ENCODE data around the gene OR14J1.
"Not testable (repeated sequence)": the region's sequence is repeated elsewhere in the genome, so short reads cannot be mapped to it uniquely, and the experiment has no call there.

The OR14J1 gene, protein sequence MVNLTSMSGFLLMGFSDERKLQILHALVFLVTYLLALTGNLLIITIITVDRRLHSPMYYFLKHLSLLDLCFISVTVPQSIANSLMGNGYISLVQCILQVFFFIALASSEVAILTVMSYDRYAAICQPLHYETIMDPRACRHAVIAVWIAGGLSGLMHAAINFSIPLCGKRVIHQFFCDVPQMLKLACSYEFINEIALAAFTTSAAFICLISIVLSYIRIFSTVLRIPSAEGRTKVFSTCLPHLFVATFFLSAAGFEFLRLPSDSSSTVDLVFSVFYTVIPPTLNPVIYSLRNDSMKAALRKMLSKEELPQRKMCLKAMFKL

DNA sequence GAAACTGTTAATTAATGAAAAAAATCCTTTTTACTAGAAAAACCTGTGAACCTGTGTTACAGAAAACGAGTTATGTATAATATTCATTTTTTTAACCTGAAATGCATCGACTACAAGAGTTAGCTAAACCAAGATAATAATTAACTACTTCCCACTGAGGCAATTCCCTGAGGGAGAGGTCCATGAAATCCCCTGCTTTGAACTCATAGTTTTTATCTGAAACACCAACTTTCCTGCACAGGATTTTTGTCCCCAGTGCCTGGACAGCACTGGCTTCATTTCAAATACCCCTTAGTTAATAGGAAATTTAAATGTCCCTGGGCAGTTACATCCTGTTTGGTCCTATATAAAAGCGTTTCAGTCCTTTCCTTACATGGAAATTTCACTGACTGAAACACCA lies at the start of gene OR14J1:
OR14J1 (plus strand) TSS at position 386 of the 400 bp plus-strand sequence. CDS start 4,989 bp downstream, outside the sequence.
- in situ Hi-C loops (cut with MboI; ENCODE audit: low sequenced_read_pairs) = no loop called here

DNA sequence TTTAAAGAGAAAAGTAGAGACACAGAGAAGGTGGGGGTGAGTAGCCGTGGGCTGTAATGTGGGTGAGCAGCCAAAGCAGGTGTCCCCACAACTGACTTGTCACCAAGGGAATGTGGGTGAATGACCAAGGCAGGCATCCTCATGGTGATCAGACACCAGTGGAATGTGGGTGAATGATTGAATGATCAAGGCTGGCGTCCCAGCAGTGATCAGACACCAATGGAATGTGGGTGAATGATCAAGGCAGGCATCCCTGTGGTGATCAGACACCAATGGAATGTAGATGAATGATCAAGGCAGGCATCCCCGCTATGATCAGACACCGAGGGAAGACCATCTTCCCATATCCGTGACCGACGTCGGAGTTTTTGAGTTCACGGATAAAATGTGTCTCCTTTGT lies 49.8 kb upstream of the OR14J1 start:
- in situ Hi-C loops (cut with MboI; ENCODE audit: low sequenced_read_pairs) = no loop called here

DNA sequence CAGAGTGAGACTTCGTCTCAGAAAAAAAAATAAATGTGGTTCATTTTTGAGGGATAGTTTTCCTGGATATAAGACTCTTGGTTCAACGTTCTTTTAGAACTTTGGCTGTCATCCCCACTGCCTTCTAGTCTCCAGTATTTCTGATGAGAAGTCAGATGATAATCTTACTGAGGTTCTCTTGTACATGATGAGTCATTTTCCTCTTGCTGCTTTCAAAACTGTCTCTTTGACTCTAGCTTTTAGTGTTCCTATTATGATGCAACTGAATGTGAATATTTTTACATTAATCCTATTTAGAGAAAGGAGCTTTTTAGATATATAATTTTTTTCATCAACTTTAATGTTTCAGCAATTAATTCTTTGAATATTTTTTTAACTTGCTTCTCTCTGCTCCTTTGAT lies 46.0 kb upstream of the OR14J1 start:
- in situ Hi-C loops (cut with MboI; ENCODE audit: low sequenced_read_pairs) = no loop called here

DNA sequence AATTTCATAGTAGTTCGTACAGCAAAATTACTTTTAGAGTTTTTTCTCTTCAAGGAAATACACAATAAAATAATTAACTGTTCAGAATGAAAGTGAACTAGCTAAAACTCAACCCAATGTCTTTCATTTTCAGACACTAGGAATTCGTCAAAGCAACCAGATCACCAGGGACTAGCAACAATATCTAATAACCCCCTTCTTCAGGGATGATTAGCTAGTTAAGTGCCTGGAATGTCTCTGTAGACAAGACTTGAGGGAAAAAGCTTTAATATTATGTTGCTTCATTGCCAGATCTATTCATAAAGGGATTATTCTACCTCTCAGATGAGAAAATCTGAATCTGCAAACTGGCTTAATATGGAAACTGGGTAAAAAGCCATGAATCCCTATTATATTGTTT lies 41.8 kb upstream of the OR14J1 start:
- in situ Hi-C loops (cut with MboI; ENCODE audit: low sequenced_read_pairs) = no loop called here

DNA sequence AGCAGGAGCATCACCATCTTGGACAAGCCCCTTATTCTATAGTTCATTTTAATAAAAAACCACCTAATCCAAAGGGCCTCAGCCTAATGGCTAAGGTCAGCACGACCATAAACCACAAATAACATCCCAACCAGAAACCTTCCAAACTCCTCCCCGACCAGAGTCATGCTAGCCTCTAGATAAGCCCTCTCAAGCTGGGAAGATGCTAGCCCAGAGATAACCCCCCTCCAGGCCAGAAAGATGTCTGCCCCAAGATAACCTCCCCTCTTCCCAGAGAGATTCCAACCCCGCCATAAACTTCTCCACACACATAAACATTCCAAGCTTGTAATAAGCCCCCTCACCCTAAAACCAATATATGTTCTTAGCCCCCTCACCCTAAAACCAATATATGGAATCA lies 38.5 kb upstream of the OR14J1 start:
- in situ Hi-C loops (cut with MboI; ENCODE audit: low sequenced_read_pairs) = no loop called here

DNA sequence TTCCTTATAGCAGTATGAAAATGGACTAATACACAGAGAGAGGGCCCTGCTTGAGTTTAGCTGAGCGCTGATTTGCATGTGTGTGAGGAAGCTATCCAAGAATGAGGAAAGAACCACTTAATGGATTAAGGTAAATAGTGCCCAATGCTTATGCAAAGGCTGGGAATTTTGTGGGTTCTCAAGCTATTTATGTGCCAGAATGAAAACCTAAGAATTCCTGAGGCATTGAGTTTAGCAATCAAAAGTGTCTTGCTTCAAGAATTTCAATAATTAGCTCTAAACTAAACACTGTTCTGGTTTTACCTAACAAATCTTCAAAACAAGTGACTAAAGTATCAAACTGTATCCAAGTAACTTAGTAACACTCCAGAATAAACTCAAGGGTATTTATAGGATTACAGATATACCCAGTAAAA lies 7.0 kb upstream of the OR14J1 start:
- in situ Hi-C loops (cut with MboI; ENCODE audit: low sequenced_read_pairs) = no loop called here

DNA sequence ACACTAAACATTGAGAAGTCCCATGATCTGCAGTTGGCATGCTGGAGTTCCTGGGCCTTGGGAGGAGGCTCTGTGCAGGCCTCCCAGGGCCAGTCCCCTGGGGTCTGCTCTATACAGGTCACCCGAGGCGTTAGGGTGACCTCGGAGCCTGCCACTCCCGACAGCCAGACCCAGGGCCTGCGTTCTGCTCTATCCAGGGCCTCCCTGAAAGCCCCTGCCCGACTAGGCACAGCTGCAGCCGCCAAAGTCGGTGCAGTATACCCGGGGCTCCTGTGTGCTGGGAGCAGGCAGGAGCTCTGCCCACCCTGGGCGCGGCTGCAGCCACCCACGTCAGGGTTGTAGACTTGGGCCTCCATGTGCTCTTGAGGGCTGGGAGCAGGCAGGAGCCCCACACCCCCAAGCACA lies 6.3 kb upstream of the OR14J1 start:
- in situ Hi-C loops (cut with MboI; ENCODE audit: low sequenced_read_pairs) = no loop called here

DNA sequence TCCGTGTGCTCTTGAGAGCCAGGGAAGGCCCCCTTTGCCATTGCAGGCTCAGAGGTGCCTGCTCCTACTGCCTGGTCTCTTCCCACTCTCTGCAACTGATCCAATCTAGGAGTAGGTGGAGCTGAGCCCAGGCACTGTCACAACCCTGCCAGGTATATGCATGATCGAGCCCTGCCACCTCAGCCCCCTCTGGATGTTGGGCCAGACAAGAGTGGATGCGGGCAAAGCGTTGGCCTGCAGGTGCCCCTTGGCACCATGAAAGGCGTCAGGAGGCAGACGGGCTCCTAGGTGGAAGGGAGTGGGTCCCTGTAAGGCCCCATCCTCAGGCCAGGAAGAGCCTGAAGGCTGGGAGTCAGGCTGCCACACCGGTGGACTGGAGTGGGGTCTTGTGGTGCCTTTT lies 5.9 kb upstream of the OR14J1 start:
- in situ Hi-C loops (cut with MboI; ENCODE audit: low sequenced_read_pairs) = no loop called here

DNA sequence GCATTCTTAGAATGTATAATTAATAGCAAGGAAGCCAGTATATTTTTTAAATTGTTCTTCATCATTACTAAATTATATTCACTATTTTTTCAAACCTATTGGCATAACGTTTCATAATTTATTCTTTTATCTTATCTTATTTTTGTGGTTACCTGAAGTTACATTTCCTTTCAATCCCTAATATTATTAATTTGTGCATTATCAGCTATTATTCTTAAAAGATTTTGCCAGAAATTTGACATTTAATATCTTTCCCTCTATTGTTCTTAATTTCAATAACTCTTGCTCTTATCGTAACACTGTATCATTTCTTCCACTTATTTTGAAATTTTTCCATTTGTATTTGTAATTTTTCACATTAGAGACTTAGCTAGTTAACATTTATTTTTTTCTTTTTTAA lies 18.4 kb downstream of the OR14J1 start:
- in situ Hi-C loops (cut with MboI; ENCODE audit: low sequenced_read_pairs) = no loop called here

DNA sequence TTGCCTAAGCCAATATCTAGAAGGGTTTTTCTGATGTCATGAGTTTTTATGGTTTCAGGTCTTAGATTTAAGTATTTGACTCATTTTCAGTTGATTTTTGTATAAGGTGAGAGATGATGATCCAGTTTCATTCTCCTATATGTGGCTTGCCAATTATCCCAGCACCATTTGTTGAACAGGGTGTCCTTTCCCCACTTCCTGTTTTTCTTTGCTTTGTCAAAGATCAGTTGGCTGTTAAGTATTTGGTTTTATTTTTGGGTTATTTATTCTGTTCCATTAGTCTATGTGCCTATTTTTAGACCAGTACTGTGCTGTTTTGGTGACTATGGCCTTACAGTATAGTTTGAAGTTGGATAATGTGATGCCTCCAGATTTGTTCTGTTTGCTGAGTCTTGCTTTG lies 21.8 kb downstream of the OR14J1 start:
- in situ Hi-C loops (cut with MboI; ENCODE audit: low sequenced_read_pairs) = not testable (repeated sequence)

DNA sequence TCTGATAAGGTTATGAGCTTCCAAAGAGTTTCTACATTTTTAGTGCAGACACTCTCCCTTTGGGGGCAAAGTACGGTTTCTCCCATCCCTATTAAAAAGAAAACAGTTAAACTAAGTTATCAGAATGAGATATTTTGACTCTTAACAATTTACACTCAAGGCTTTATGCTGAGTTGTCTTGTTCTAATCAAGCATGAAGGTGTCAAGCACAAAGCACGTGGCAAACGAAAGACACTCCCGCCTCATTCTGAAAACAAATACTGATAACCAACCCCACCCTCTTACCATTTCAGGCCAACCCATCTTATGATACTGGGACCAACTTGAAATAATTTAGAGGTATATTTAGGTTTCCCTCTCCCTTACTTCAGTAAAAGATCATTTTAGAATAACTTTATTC lies 24.3 kb downstream of the OR14J1 start:
- in situ Hi-C loops (cut with MboI; ENCODE audit: low sequenced_read_pairs) = no loop called here

DNA sequence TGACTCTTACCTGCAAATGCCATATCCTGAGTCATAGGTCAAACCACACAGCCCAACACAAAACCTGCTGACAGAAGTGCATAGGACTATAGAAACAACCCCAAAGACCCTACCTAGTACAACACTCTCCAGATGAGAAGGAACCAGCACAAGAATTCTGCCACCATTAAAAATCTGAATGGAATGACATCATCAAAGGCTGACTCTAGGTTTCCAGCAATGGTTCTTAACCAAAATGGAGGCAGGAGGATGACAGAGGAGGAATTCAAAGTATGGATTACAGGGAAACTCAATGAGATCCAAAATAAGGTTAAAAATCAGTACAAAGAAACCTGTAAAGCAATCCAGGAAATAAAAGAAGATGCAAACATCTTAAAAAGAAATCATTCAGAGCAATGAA lies 31.2 kb downstream of the OR14J1 start:
- in situ Hi-C loops (cut with MboI; ENCODE audit: low sequenced_read_pairs) = no loop called here

DNA sequence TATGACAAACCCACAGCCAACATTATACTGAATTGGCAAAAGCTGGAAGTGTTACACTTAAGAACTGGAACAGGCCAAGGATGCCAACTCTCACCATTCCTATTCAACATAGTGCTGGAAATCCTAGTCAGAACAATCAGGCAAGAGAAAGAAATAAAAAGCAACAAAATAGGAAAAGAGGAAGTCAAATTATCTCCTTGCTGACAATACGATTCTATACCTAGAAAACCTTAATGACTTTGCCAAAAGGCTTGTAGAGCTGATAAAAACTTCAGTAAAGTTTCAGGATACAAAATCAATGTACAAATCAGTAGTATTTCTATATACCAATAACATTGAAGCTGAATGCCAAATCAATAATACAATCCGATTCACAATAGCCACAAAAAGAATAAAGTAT lies 34.8 kb downstream of the OR14J1 start:
- in situ Hi-C loops (cut with MboI; ENCODE audit: low sequenced_read_pairs) = no loop called here

DNA sequence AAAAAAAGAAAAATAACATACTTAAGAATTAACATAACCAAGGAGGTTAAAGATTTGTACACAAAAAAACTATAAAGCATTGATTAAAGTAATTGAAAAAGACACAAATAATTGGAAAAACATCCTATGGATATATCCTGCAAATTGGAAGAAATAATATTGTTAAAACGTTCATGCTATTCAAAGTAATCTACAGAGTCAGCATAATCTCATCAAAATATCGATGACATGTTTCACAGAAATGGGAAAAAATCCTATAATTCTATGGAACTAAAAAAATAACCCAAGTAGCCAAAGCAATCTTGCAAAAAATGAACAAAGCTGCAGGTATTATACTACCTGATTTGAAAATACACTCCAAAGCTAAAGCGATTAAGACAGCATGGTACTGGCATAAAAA lies 43.9 kb downstream of the OR14J1 start:
- in situ Hi-C loops (cut with MboI; ENCODE audit: low sequenced_read_pairs) = no loop called here

DNA sequence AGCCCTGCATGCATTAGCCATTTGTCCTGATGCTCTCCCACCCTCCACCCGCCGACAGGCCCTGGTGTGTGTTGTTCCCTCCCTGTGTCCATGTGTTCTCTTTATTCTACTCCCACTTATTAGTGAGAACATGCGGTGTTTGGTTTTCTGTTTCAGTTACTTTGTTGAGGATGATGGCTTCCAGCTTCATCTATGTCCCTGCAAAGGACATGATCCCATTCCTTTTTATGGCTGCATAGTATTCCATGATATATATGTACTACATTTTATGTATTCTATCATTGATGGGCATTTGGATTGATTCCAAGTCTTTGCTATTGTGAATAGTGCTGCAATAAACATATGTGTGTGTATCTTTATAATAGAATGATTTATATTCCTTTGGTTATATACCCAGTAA lies 47.8 kb downstream of the OR14J1 start:
- in situ Hi-C loops (cut with MboI; ENCODE audit: low sequenced_read_pairs) = not testable (repeated sequence)

DNA sequence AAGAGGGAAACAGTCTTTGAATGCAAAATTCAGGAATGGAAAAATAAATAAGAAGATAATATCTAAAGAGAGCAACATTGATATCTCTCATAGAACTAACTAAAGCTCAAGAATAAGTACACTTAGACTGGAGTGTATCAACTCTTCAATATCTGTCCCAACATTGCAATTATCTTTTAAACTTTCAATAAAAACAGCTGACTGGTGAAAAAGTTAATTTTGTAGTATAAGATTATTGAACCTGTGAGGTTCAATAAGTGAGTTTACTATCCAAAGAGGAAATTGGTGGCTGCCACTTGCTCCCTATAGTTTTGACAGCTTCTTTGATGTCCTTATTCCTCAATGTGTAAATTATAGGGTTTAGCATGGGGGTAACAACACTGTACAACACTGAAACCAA lies 53.5 kb downstream of the OR14J1 start:
- in situ Hi-C loops (cut with MboI; ENCODE audit: low sequenced_read_pairs) = no loop called here

DNA sequence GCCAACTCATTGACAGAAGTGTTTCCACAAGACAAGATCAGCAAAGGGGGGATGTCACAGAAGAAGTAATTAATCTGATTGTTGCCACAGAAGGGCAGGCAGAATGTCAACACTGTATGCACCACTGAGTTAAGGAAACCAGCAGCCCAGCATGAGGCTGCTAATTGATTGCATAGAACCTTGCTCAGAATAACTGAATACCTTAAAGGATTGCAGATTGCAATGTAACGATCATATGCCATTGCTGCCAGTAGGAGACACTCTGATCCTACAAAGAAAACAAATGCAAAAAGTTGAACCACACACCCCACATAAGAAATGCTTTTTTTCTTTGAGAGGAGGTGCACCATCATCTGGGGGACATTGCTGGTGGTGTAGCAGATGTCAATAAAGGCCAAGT lies 54.1 kb downstream of the OR14J1 start:
- in situ Hi-C loops (cut with MboI; ENCODE audit: low sequenced_read_pairs) = no loop called here
